OCI-LY3 (cell line): ENCODE results near the gene RPS6KL1.

Experiments used
- EZH2phosphoT487 ChIP-seq: fragments of 200-600 bp; shearing (Covaris generic); IDR thresholded peaks from 2 replicates; pipeline ENCODE4 v1.6.1; 2018; ENCODE audit warnings: antibody characterized with exemption, mixed run types, low read depth
- TF ChIP-seq, protein P1 (sequence below): fragments of 200-600, 300-600 bp; sonication (generic); IDR thresholded peaks from 2 replicates; pipeline ENCODE4 v1.5.1; 2014; ENCODE audit warnings: antibody characterized with exemption, low read length, low read depth

DNA sequence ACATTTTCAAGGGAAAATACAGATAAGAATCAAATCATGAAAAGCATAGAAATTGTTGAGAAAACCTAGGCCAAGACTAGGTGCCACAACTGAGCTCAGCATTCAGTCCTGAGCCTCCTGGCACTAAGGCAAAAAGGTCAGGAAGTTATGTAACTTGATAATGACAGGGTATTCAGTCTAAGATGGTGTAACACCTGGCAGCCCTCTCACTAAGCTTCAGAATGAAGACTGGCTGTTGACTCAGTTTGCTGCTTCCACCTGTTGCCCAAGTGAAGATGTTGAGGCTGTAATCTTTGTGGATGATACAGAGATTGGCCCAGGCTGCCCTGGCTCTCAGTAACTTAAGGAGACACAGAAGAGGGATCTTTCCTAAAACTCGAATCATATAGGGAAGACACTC is 66.7 kb downstream of the RPS6KL1 start:
- TF ChIP-seq EZH2phosphoT487 = no peak
- TF ChIP-seq, protein P1, sequence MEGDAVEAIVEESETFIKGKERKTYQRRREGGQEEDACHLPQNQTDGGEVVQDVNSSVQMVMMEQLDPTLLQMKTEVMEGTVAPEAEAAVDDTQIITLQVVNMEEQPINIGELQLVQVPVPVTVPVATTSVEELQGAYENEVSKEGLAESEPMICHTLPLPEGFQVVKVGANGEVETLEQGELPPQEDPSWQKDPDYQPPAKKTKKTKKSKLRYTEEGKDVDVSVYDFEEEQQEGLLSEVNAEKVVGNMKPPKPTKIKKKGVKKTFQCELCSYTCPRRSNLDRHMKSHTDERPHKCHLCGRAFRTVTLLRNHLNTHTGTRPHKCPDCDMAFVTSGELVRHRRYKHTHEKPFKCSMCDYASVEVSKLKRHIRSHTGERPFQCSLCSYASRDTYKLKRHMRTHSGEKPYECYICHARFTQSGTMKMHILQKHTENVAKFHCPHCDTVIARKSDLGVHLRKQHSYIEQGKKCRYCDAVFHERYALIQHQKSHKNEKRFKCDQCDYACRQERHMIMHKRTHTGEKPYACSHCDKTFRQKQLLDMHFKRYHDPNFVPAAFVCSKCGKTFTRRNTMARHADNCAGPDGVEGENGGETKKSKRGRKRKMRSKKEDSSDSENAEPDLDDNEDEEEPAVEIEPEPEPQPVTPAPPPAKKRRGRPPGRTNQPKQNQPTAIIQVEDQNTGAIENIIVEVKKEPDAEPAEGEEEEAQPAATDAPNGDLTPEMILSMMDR = no peak
